ENCODE results near the gene MMP21. TPM values are rescaled to one million over a fixed set of nuclear protein-coding genes. Genes with fewer than 3 reads are reported as not detected.

Gene MMP21
- total RNA-seq, 1 experiment from 2014 or later: not detected

GRCh38 chr10:125788156-125789034 lies 12.8 kb upstream of the MMP21 start:
- Mint-ChIP-seq H3K27me3 (ENCODE audit: low read depth) (no peaks in the 10 kb centered on the region), H3K4me3 (no peak overlapping the region), H3K4me1 (no peaks in the 10 kb centered on the region), H3K27ac (0 out of 7 replicates have a peak overlapping the region, but pooled peaks of 2 of the 3 experiments have one; percentile 2 to 12), H3K36me3 (ENCODE audit: insufficient read depth in 1 of 3, low read depth in 3 of 3) (peaks cover 0 to 13% (median 12%) of the 10 kb centered on the region in 3 experiments; a peak in 6 of 7 replicates), H3K9me3 (no peaks in the 10 kb centered on the region)
- no peaks in the 10 kb centered on the region for H3K23me2 ChIP-seq (ENCODE audit: insufficient read length, low read depth, low read length, poor library complexity, severe bottlenecking)
- H3K18ac ChIP-seq (ENCODE audit: insufficient read length, low read depth, low read length): no peak overlapping the region
- WGBS (ENCODE audit: extremely low coverage, insufficient read length, low lambda C conversion rate): no CpG with 5 or more reads among the region's 17 CpGs
- no peak overlapping the region for H3K23ac ChIP-seq (ENCODE audit: insufficient read length, low read depth, low read length)
- no peak overlapping the region for H3K14ac ChIP-seq (ENCODE audit: insufficient read depth, low read length)
- H3K56ac ChIP-seq (ENCODE audit: insufficient read length, low read depth, low read length): no peak overlapping the region
- H4K20me1 ChIP-seq (ENCODE audit: control insufficient read depth, insufficient read depth, insufficient read length): no peaks in the 10 kb centered on the region
- no peak overlapping the region for H2BK120ac ChIP-seq (ENCODE audit: low read depth, low read length, poor library complexity, severe bottlenecking)
- H3K9ac ChIP-seq (ENCODE audit: extremely low read depth, insufficient read length, low read length): no peak overlapping the region
- DNase-seq: no peak
- H2BK5ac ChIP-seq (ENCODE audit: insufficient read length, low read length): no peak overlapping the region
- no peak overlapping the region for H3K4ac ChIP-seq (ENCODE audit: low read depth, low read length)
- no peak overlapping the region for H2AK5ac ChIP-seq (ENCODE audit: insufficient read length, low read length)
- H4K8ac ChIP-seq (replicated peaks; ENCODE audit: insufficient read length, low read depth, low read length): no peak overlapping the region
- no peaks in the 10 kb centered on the region for H3K79me1 ChIP-seq (ENCODE audit: insufficient read depth, low read depth, low read length, poor library complexity, severe bottlenecking)
- no peaks in the 10 kb centered on the region for H3K79me2 ChIP-seq (ENCODE audit: insufficient read depth, low read length)
- no peak overlapping the region for H4K5ac ChIP-seq (ENCODE audit: insufficient read length, low read depth, low read length)
- H2BK12ac ChIP-seq (ENCODE audit: insufficient read length, low read depth, low read length): no peak overlapping the region
- H3T11ph ChIP-seq (ENCODE audit: low read length): no peak overlapping the region
- no peak overlapping the region for H3K4me2 ChIP-seq (ENCODE audit: insufficient read depth, insufficient read length, low read length)
- no peak for TF ChIP-seq CTCF (conservative IDR thresholded peaks at IDR 0.05)
- H3K9me3 ChIP-seq (ENCODE audit: control insufficient read depth, low read depth, low read length): no peaks in the 10 kb centered on the region
- no peaks in the 10 kb centered on the region for H3K4me1 ChIP-seq (ENCODE audit: insufficient read depth, low read length)
- H3K27ac ChIP-seq (ENCODE audit: insufficient read length, low read depth, low read length): no peak overlapping the region
- H2AFZ ChIP-seq (ENCODE audit: low read length): no peak overlapping the region
- H3K27me3 ChIP-seq (ENCODE audit: insufficient read depth, low read length): no peaks in the 10 kb centered on the region
- H4K91ac ChIP-seq (ENCODE audit: insufficient read length, low read depth, low read length): no peak overlapping the region
- H2BK15ac ChIP-seq (ENCODE audit: low read depth, low read length): no peak overlapping the region
- no peak overlapping the region for H2BK20ac ChIP-seq (ENCODE audit: low read depth, low read length, poor library complexity, severe bottlenecking)

Data from H9 (cell line).